ENCODE results near the gene ALPL. TPM values are rescaled to one million over a fixed set of nuclear protein-coding genes. Genes with fewer than 3 reads are reported as not detected.
A peak's percentile ranks its signal among the peaks of the same experiment; 100 is the strongest.

ALPL gene
- total RNA-seq, 2 experiments from 2014 or later: not detected

GRCh38 chr1:21573475-21573874, 64.3 kb downstream of the ALPL start:
- H3K4me3 Mint-ChIP-seq: no peak overlapping the region
- peaks cover 12% of the 10 kb centered on the region for H3K27me3 Mint-ChIP-seq
- DNase-seq (no peak), ATAC-seq (no peak)
- intact Hi-C loops (cut with DNase I, micrococcal nuclease): no loop called here
- no peaks in the 10 kb centered on the region for H3K36me3 Mint-ChIP-seq (ENCODE audit: low read depth)
- H3K27ac Mint-ChIP-seq: no peak overlapping the region
- ChIA-PET CTCF (interaction anchor here (0.7 to 1.1 kb wide), 2 partner anchors 48 to 205 kb away, joined by 3 to 4 read pairs; no protein-coding TSS in a partner anchor), POLR2A (no interaction called here)
- H3K4me1 Mint-ChIP-seq: no peaks in the 10 kb centered on the region
- H3K9me3 Mint-ChIP-seq (ENCODE audit: low read depth): no peaks in the 10 kb centered on the region

GRCh38 chr1:21573971-21574465, 64.8 kb downstream of the ALPL start:
- Mint-ChIP-seq H3K9me3 (ENCODE audit: low read depth) (no peaks in the 10 kb centered on the region), H3K27me3 (peaks cover 12% of the 10 kb centered on the region), H3K4me1 (no peaks in the 10 kb centered on the region), H3K4me3 (no peak overlapping the region), H3K27ac (no peak overlapping the region), H3K36me3 (ENCODE audit: low read depth) (no peaks in the 10 kb centered on the region)
- ChIA-PET CTCF (interaction anchor here (0.7 to 1.1 kb wide), 2 partner anchors 49 to 205 kb away, joined by 3 to 4 read pairs; no protein-coding TSS in a partner anchor), POLR2A (no interaction called here)
- ATAC-seq: peak; percentile 58
- intact Hi-C loops (cut with DNase I, micrococcal nuclease): no loop called here
- peak; percentile 69 for DNase-seq

DNA sequence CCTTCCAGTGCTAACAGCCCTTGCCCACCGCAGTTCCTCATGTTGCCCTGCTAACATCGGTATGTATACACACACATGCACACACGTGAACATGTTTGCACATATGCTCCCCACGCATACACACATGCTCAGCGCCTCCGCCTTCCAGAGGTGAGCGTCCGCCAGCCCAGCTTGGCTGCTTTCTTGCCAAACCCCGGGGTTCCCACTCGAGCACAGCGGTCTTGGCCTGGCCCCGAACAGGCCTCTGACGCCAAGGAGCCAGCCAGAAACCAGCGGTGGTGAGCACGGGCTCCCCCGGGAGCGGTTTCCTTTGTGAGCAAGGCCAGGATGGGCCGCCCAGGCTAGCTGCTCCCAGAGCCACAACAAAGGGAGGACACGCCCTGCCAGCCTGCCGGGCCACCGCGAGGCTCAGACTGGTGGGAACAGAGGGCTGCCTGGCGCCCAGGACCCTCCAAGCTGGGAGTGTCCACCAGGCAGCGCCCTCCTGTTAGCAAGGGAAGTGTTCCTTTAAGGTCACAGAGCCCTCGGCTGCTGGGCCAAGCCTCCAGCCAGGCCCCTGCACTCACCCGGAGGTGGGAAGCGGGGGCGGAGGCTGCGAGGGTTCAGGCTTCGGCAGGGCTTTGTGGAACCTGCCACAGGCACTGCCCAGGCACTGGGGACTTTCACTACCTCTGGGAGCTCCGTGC, 65.4 kb downstream of the ALPL start:
- ATAC-seq (no peak), DNase-seq (no peak)
- no peak overlapping the region for H3K4me3 Mint-ChIP-seq
- H3K27ac Mint-ChIP-seq: no peak overlapping the region
- H3K27me3 Mint-ChIP-seq: peaks cover 12% of the 10 kb centered on the region
- intact Hi-C loops (cut with DNase I, micrococcal nuclease): no loop called here
- H3K9me3 Mint-ChIP-seq (ENCODE audit: low read depth): no peaks in the 10 kb centered on the region
- ChIA-PET CTCF (no interaction called here), POLR2A (no interaction called here)
- H3K36me3 Mint-ChIP-seq (ENCODE audit: low read depth): no peaks in the 10 kb centered on the region
- no peaks in the 10 kb centered on the region for H3K4me1 Mint-ChIP-seq

DNA sequence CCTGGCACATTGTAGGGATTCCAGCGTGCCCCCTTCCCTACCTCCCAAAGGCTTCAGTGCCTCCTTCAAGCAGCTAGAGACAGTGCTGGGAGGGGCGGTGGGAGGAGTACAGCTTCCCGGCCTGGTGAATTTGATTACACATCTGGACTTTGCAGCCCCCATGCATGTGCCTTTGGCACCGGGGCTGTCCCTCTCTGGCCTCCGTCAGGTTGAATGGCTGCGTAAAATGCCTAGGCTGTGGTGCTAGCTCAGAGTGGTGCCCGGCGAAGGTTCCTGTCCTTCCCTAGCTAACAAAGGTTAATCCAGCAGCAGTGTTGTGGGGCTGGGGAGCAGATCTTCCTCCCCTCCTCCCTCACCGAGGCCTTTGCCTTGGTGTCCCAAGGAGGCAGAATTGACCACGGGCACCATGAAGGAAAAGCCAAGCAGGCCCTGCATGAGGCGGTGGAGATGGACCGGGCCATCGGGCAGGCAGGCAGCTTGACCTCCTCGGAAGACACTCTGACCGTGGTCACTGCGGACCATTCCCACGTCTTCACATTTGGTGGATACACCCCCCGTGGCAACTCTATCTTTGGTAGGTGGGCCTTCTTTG, 66.2 kb downstream of the ALPL start:
- Mint-ChIP-seq H3K27me3 (peaks cover 12% of the 10 kb centered on the region), H3K4me3 (no peak overlapping the region), H3K4me1 (no peaks in the 10 kb centered on the region), H3K27ac (no peak overlapping the region), H3K36me3 (ENCODE audit: low read depth) (no peaks in the 10 kb centered on the region), H3K9me3 (ENCODE audit: low read depth) (no peaks in the 10 kb centered on the region)
- DNase-seq (no peak), ATAC-seq (no peak)
- ChIA-PET POLR2A (no interaction called here), CTCF (no interaction called here)
- intact Hi-C loops (cut with DNase I, micrococcal nuclease): no loop called here

DNA sequence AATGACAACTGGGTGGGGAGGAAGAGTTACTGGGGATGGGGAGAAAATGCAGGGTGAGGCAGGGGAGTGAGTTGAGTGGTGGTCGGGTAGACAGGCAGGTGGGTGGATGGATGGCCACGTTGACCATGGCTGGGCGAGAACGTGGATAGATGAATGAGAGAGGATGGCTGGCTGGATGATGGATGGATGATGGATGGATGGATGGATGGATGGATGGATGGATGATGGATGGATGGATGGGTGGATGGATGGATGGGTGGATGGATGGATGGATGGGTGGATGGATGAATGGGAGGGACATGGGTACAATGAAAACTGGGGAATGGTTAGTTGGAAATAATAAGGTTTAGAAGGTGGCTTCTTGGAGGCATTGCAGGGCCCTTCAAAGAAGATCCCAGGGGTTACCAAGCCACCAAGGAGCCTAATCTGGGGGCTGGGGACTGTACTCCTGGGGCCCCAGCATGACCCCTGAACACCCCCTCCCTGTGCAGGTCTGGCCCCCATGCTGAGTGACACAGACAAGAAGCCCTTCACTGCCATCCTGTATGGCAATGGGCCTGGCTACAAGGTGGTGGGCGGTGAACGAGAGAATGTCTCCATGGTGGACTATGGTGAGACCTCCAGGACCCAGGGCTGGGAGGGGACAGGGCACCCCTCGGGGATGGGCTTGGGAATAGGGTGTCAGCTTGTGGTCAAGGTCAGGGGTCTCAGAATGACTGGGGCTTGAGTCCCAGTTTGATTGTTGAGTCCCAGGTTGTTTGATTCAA, 67.0 kb downstream of the ALPL start:
- Mint-ChIP-seq H3K9me3 (ENCODE audit: low read depth) (no peaks in the 10 kb centered on the region), H3K4me1 (no peaks in the 10 kb centered on the region), H3K27me3 (peaks cover 12% of the 10 kb centered on the region), H3K27ac (no peak overlapping the region), H3K4me3 (no peak overlapping the region), H3K36me3 (ENCODE audit: low read depth) (no peaks in the 10 kb centered on the region)
- CTCF ChIA-PET: no interaction called here
- intact Hi-C loops (cut with DNase I, micrococcal nuclease): no loop called here
- ATAC-seq (no peak), DNase-seq (no peak)
- POLR2A ChIA-PET: no interaction called here

GRCh38 chr1:21576798-21577187, 67.6 kb downstream of the ALPL start:
- CTCF ChIA-PET: no interaction called here
- H3K36me3 Mint-ChIP-seq (ENCODE audit: low read depth): no peaks in the 10 kb centered on the region
- ATAC-seq (no peak), DNase-seq (no peak)
- H3K27ac Mint-ChIP-seq: no peak overlapping the region
- no peaks in the 10 kb centered on the region for H3K9me3 Mint-ChIP-seq (ENCODE audit: low read depth)
- H3K4me3 Mint-ChIP-seq: no peak overlapping the region
- peaks cover 12% of the 10 kb centered on the region for H3K27me3 Mint-ChIP-seq
- no peaks in the 10 kb centered on the region for H3K4me1 Mint-ChIP-seq
- intact Hi-C loops (cut with DNase I, micrococcal nuclease): no loop called here
- POLR2A ChIA-PET: no interaction called here

DNA sequence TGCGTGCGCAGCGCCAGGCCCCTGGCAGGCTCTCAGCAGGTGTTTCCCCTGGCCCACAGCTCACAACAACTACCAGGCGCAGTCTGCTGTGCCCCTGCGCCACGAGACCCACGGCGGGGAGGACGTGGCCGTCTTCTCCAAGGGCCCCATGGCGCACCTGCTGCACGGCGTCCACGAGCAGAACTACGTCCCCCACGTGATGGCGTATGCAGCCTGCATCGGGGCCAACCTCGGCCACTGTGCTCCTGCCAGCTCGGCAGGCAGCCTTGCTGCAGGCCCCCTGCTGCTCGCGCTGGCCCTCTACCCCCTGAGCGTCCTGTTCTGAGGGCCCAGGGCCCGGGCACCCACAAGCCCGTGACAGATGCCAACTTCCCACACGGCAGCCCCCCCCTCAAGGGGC, 68.1 kb downstream of the ALPL start:
- DNase-seq (no peak), ATAC-seq (no peak)
- H3K4me1 Mint-ChIP-seq: no peaks in the 10 kb centered on the region
- ChIA-PET CTCF (no interaction called here), POLR2A (no interaction called here)
- H3K27ac Mint-ChIP-seq: no peak overlapping the region
- no peaks in the 10 kb centered on the region for H3K9me3 Mint-ChIP-seq (ENCODE audit: low read depth)
- no peaks in the 10 kb centered on the region for H3K36me3 Mint-ChIP-seq (ENCODE audit: low read depth)
- H3K4me3 Mint-ChIP-seq: no peak overlapping the region
- intact Hi-C loops (cut with DNase I, micrococcal nuclease): no loop called here
- H3K27me3 Mint-ChIP-seq: peaks cover 12% of the 10 kb centered on the region

DNA sequence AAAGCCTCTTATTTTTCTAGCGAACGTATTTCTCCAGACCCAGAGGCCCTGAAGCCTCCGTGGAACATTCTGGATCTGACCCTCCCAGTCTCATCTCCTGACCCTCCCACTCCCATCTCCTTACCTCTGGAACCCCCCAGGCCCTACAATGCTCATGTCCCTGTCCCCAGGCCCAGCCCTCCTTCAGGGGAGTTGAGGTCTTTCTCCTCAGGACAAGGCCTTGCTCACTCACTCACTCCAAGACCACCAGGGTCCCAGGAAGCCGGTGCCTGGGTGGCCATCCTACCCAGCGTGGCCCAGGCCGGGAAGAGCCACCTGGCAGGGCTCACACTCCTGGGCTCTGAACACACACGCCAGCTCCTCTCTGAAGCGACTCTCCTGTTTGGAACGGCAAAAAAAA, 68.7 kb downstream of the ALPL start:
- DNase-seq: no peak
- intact Hi-C loops (cut with DNase I, micrococcal nuclease): no loop called here
- no peak overlapping the region for H3K4me3 Mint-ChIP-seq
- H3K27me3 Mint-ChIP-seq: peaks cover 12% of the 10 kb centered on the region
- no peaks in the 10 kb centered on the region for H3K9me3 Mint-ChIP-seq (ENCODE audit: low read depth)
- no peaks in the 10 kb centered on the region for H3K4me1 Mint-ChIP-seq
- no peak overlapping the region for H3K27ac Mint-ChIP-seq
- ChIA-PET POLR2A (no interaction called here), CTCF (interaction anchor here (0.8 kb wide), 1 partner anchor 77 kb away, joined by 3 read pairs; no protein-coding TSS in a partner anchor)
- no peak for ATAC-seq
- no peaks in the 10 kb centered on the region for H3K36me3 Mint-ChIP-seq (ENCODE audit: low read depth)

- Mint-ChIP-seq H3K27ac (no peak overlapping the region), H3K9me3 (ENCODE audit: low read depth) (no peaks in the 10 kb centered on the region)
- POLR2A ChIA-PET: no interaction called here
Observed at GRCh38 chr1:21579791-21580190, 70.6 kb downstream of the ALPL start.

DNA sequence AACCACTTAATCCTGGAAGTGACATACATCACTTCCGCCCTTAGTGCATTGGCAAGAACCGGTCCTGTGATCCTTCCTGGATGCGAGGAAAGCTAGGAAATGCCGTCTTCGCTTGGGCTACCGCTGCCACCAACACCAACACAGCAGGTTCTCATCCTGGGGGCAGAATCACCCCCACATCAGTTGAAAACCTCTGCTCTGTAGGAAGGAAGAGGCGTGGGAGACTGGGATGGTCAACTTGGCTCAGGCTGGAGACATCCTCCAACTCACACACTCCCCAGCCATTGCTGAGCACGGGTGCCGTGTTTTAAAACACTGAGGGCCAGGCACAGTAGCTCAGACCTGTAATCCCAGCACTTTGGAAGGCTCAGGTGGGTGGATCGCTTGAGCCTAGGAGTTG, 74.9 kb downstream of the ALPL start:
- no peaks in the 10 kb centered on the region for H3K36me3 Mint-ChIP-seq (ENCODE audit: low read depth)
- H3K4me3 Mint-ChIP-seq: no peak overlapping the region
- ChIA-PET CTCF (no interaction called here), POLR2A (no interaction called here)
- H3K9me3 Mint-ChIP-seq (ENCODE audit: low read depth): no peaks in the 10 kb centered on the region
- no peak overlapping the region for H3K27ac Mint-ChIP-seq
- DNase-seq (no peak), ATAC-seq (no peak)
- peaks cover 10% of the 10 kb centered on the region for H3K27me3 Mint-ChIP-seq
- intact Hi-C loops (cut with DNase I, micrococcal nuclease): no loop called here
- no peaks in the 10 kb centered on the region for H3K4me1 Mint-ChIP-seq

More at GRCh38 chr1:21579791-21580190, 70.6 kb downstream of the ALPL start:
- no peak for ATAC-seq
- DNase-seq: no peak
- intact Hi-C loops (cut with DNase I, micrococcal nuclease): no loop called here
- no peak overlapping the region for H3K4me3 Mint-ChIP-seq
- CTCF ChIA-PET: interaction anchor here (0.5 to 0.7 kb wide), 2 partner anchors 22 to 384 kb away, joined by 3 to 4 read pairs; no protein-coding TSS in a partner anchor
- H3K36me3 Mint-ChIP-seq (ENCODE audit: low read depth): no peaks in the 10 kb centered on the region
- H3K27me3 Mint-ChIP-seq: peaks cover 4% of the 10 kb centered on the region
- no peaks in the 10 kb centered on the region for H3K4me1 Mint-ChIP-seq

GRCh38 chr1:21585037-21585436, 75.8 kb downstream of the ALPL start:
- peaks cover 12% of the 10 kb centered on the region for H3K27me3 Mint-ChIP-seq
- DNase-seq: no peak
- intact Hi-C loops (cut with DNase I, micrococcal nuclease): no loop called here
- ChIA-PET CTCF (no interaction called here), POLR2A (no interaction called here)
- H3K27ac Mint-ChIP-seq: no peak overlapping the region
- no peaks in the 10 kb centered on the region for H3K36me3 Mint-ChIP-seq (ENCODE audit: low read depth)
- no peak overlapping the region for H3K4me3 Mint-ChIP-seq
- no peaks in the 10 kb centered on the region for H3K4me1 Mint-ChIP-seq
- no peaks in the 10 kb centered on the region for H3K9me3 Mint-ChIP-seq (ENCODE audit: low read depth)
- ATAC-seq: no peak

- Mint-ChIP-seq H3K27ac (no peak overlapping the region), H3K4me3 (no peak overlapping the region), H3K9me3 (ENCODE audit: low read depth) (no peaks in the 10 kb centered on the region), H3K27me3 (peaks cover 12% of the 10 kb centered on the region), H3K36me3 (ENCODE audit: low read depth) (no peaks in the 10 kb centered on the region), H3K4me1 (peaks cover 5% of the 10 kb centered on the region)
- DNase-seq (no peak), ATAC-seq (no peak)
- ChIA-PET CTCF (interaction anchor here (0.6 kb wide), 1 partner anchor 201 kb away, joined by 3 read pairs; no protein-coding TSS in a partner anchor), POLR2A (no interaction called here)
- intact Hi-C loops (cut with DNase I, micrococcal nuclease): no loop called here
Observed at GRCh38 chr1:21586222-21586621, 77.0 kb downstream of the ALPL start.
